Eye (tissue), 1 donor: ENCODE results near the gene PCCB.
"Not testable (repeated sequence)": the region's sequence is repeated elsewhere in the genome, so short reads cannot be mapped to it uniquely, and the experiment has no call there.

Source experiments
- DNase-seq: peaks from one replicate; pipeline ENCODE4 v3.0.0-alpha.2; 2015

Gene PCCB

GRCh38 chr3:136250059-136250902, at the start of gene PCCB:
Gene PCCB, plus strand, starts transcription at chr3:136250340. Its CDS starts 36 bp downstream, at chr3:136250376.
- DNase-seq = peak; percentile 97

GRCh38 chr3:136207489-136208115, 42.5 kb upstream of the PCCB start:
- peak; percentile 36 for DNase-seq

- DNase-seq = no peak
Observed at GRCh38 chr3:136209921-136210320, 40.2 kb upstream of the PCCB start.

GRCh38 chr3:136211547-136211946, 38.6 kb upstream of the PCCB start:
- DNase-seq = no peak

GRCh38 chr3:136222746-136223145, 27.4 kb upstream of the PCCB start:
- not testable (repeated sequence) for DNase-seq

- no peak for DNase-seq
Observed at GRCh38 chr3:136232413-136232812, 17.7 kb upstream of the PCCB start.

GRCh38 chr3:136235545-136235944, 14.6 kb upstream of the PCCB start:
- no peak for DNase-seq

GRCh38 chr3:136236109-136236508, 14.0 kb upstream of the PCCB start:
- DNase-seq = no peak

- DNase-seq = no peak
Observed at GRCh38 chr3:136237103-136237502, 13.0 kb upstream of the PCCB start.

GRCh38 chr3:136237961-136238649, 12.0 kb upstream of the PCCB start:
- no peak for DNase-seq

GRCh38 chr3:136239094-136239493, 11.0 kb upstream of the PCCB start:
- no peak for DNase-seq

- no peak for DNase-seq
Observed at GRCh38 chr3:136245691-136246090, 4.4 kb upstream of the PCCB start.

GRCh38 chr3:136247436-136247835, 2.7 kb upstream of the PCCB start:
- no peak for DNase-seq

- DNase-seq = no peak
Observed at GRCh38 chr3:136247855-136248590, 2.1 kb upstream of the PCCB start.

- no peak for DNase-seq
Observed at GRCh38 chr3:136249091-136249490, 1.0 kb upstream of the PCCB start.

- DNase-seq = no peak
Observed at GRCh38 chr3:136249593-136249992, 547 bp upstream of the PCCB start.

- peak; percentile 76 for DNase-seq
Observed at GRCh38 chr3:136250903-136251460, 842 bp downstream of the PCCB start.

GRCh38 chr3:136251511-136251910, 1.4 kb downstream of the PCCB start:
- no peak for DNase-seq

- DNase-seq = no peak
Observed at GRCh38 chr3:136255672-136256406, 5.7 kb downstream of the PCCB start.

- no peak for DNase-seq
Observed at GRCh38 chr3:136258199-136258598, 8.1 kb downstream of the PCCB start.

- no peak for DNase-seq
Observed at GRCh38 chr3:136261826-136262225, 11.7 kb downstream of the PCCB start.

GRCh38 chr3:136262559-136262958, 12.4 kb downstream of the PCCB start:
- DNase-seq = no peak
